Cerebellar cortex (tissue), 1 donor: ENCODE data around the gene CST9L.
"Not testable (repeated sequence)": the region's sequence is repeated elsewhere in the genome, so short reads cannot be mapped to it uniquely, and the experiment has no call there.

ENCODE experiments used
- DNase-seq: peaks from one replicate; pipeline ENCODE4 v3.0.0-alpha.2; 2015; ENCODE audit warnings: low spot score

CST9L gene

DNA sequence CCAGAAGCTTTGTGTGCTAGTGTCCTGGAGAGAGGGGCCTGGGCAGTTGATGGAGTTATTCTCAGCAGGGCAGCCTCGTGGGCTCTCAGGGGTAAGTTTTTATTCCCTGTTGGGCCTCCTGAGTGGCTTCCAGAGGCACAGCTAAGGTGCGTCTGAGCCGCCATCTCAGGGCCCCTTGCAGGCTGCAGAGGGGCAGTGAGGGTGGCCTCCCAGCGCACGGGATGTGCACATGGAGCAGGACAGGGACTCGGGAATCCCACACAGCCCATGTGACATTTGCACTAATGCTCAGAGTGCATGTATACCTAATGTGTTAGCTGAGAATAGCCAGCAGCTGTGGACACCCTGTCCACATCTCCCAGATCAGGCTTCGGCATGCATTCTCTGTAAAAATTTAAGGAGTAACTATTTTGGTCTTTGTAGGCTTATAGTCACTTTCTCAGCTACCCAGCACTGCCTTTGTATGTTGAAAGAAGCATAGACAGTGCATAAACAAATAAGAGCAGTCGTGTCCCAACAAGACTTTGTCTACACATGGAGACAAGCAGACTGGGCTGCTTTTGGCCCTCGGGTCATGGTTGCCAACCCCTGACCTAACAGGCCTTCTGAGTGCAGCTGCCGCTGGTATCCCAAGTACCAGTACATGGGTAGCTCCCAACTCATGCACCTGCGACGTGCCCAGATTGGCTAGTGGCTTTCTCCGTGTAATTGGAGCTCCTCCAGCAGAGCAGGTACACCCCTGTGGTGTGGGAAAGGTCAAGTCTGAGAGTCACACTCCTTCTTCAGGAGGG, 18.6 kb upstream of the CST9L start:
- DNase-seq, result no peak

DNA sequence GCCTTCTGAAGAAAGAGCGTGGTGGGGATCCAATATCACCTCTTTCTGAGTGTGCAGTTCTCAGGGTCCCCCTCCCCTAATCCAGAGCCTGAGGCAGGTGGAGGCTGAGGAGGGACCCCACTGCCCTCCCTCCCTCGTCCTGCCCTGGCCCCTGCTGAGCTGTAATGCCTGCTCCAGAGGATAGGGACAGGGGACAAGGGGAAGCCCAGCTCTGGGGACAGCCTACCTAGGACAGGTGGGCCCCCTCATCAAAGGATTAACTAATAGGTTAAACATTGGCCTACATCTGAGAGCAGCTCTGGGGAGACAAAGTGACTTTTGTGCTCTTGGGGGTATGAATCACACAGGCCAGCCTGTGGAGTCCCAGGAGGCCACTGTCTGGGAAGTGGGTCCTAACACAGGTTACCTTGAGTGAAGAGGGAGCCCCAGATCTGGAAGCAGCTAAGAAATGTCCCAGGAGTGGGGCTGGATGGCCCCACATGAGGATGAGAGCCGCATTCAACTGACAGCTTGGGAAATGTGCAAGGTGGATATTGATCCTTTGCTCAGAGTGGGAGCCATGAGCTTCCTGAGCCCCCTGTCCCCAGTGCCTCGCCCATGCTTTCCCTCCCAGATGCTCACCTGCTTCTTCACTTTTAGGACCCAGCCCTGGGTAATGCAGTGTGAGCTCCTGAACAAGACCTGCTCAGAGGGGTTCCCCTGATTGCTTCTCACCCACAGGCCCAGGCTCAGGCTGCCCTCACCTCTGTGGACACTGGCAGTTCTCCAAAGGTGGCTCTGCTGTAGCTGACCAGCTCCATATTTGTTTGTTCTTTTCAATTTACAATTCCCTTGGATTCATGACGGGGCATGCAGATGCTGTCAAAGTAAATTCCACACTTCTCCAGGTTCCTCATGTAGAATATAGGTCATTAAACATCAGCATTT, 17.8 kb upstream of the CST9L start:
- DNase-seq, result no peak

DNA sequence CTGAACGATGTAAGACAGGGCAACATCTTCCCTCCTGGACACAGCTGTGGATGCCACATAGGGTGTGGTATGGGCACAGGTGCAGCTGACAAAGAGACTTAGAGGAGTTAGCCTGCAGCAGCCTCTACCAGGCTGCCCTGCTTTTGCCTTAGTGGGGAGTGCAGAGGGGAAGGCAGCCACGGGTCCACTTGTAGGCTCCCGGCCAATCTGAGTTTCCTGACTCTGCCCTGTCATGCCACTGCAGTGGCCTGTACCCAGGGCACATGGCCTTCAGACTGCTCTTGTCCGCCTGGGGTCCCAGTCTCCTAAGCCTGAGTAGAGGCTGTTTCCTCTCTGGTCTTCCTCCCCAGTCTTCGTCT, 17.1 kb upstream of the CST9L start:
- no peak for DNase-seq

- no peak for DNase-seq
Observed at GRCh38 chr20:23584434-23585199, 16.3 kb upstream of the CST9L start.

DNA sequence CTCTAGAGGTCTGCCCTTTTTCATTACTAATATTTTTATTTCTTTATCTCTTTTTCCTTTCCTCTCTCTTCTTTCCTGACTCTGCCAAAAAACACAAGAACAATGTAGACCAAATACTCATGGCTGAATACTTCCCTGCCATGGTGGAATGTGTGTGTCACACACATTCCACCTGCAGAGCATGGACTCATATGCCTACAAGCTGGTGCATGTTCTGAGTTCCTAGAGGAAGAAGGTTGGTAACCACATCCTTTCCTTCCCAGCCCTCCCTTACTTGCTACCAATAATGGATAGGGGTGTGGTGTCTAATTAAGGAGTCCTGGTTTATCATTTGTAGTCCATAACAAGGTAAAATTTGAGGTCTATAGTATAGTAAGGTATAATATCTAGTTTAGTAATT, 15.2 kb upstream of the CST9L start:
- DNase-seq, result no peak

GRCh38 chr20:23582293-23582692, 14.0 kb upstream of the CST9L start:
- no peak for DNase-seq

DNA sequence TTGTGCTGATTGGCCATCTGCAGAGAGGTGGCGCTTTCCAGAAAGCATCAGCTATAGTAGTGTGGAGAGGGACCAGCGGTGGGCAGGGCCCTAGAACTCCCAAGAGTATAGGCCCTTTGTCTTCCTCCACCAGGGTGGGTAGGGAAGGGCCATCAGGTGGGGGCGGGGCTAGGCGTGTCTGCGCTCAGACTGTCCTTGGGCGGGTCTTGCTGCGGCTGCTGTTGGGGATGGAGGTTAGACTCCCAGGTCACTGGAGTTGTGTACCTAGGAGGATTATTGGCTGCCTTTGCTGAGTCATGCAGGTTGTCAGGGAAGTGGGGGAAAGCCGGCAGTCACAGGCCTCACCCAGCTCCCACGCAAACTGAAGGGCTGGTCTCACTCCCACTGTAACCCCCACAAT, 13.5 kb upstream of the CST9L start:
- not testable (repeated sequence) for DNase-seq

- DNase-seq, result no peak
Observed at GRCh38 chr20:23574977-23575376, 6.7 kb upstream of the CST9L start.

GRCh38 chr20:23570178-23570760, 2.0 kb upstream of the CST9L start:
- DNase-seq, result no peak

DNA sequence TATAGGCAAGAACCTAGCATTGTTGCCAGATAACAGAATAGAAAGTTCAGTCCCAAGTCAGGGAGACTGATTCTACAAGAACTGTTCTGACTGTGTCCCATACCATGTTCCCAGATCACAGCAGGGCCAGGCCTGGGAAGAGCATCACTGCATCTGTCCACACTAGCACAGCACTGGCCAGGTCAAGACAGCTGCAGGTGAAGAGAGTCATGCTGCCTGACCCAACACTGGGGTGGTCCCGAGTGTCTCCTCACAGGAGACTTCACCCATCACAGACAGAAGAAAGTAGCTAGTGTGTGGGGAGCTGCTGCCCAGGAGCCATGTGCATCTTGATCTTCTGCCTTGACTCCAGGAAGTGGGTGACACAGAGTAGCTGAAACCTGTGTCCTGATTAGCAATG, 1.3 kb upstream of the CST9L start:
- no peak for DNase-seq

DNA sequence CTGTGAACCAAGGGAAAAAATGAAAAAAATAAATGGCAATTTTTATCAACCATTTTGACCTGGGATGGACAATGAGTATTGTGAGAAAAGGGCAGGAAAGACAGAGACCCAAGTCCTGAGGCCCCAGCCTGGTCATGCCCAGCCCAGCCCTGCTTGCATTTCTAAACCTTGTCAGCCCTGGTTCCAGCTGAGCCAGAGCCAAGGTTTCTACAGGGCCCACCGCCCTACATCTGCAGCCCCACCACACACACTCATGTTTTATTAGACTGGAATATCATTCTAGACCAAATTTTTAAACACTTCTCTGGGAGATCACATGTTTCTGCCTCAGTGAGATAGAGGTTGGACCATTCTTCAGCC, 667 bp upstream of the CST9L start:
- DNase-seq, result no peak

- DNase-seq, result no peak
Observed at GRCh38 chr20:23566199-23566932, 1.9 kb downstream of the CST9L start.

- DNase-seq, result no peak
Observed at GRCh38 chr20:23565503-23566045, 2.7 kb downstream of the CST9L start.

GRCh38 chr20:23564927-23565326, 3.4 kb downstream of the CST9L start:
- no peak for DNase-seq

DNA sequence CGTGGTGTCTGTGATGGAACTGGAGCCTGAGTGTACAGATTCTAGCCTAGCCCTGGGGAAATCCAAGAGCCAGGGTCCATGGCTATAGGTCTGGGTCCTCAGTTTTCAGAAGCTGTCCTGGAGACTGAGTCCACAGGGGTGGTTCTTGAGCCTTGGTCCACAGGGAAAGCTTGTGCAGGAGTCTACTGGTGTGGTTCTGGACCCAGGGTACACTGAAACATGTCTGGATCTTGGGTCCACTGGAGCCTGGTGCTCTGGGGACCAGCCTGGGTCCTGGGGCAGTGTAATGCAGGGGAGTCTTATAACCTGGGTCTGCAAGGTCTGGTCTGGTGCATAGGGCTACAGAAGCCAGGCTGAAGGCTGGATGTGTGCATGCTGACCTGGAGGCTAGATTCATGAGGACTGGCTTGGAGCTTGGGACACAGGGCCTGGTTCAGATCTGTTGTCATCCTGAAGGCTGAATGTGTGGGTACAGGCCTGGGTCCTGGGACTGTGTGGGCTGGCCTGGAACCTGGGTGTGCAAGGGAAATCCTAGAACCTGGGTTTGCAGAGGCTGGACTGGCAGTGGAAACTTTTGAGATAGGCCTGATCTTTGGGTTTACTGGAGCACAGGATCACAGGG, 5.5 kb downstream of the CST9L start:
- DNase-seq, result no peak

DNA sequence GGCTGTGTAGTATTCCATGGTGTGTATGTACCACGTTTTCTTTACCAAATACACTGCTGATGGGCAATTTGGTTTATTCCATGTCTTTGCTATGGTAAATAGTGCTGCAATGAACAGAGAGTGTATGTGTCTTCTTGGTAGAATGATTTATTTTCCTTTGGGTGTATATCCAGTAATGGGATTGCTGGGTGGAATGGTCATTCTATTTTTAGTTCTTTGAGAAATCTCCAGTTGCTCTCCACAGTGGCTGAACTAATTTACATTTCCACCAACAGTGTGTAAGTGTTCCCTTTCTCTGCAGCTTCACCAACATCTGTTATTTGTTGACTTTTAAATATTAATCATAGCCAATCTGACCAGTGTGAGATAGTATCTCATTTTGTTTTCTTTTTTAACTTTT, 13.9 kb downstream of the CST9L start:
- DNase-seq, result no peak

DNA sequence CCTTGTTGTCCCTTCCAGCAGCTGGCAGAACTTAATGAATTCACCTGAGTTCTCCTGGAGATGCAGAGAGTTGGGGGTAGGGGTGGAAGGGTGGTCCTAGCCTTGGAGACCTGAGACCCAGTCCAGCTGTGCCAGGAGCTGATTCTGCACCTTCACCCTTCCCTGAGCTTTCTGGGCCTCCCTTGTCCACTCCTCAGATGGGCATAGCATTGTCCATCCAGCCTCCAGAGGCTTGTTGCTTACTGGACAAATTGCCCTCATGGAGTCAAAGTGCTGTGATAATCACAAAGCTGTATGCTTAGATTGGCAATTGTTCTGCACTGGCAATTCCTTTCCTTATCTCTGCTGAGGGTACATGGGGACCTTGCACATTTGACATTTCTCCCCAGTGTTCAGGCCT, 16.5 kb downstream of the CST9L start:
- DNase-seq, result no peak

GRCh38 chr20:23551383-23551782, 16.9 kb downstream of the CST9L start:
- no peak for DNase-seq

DNA sequence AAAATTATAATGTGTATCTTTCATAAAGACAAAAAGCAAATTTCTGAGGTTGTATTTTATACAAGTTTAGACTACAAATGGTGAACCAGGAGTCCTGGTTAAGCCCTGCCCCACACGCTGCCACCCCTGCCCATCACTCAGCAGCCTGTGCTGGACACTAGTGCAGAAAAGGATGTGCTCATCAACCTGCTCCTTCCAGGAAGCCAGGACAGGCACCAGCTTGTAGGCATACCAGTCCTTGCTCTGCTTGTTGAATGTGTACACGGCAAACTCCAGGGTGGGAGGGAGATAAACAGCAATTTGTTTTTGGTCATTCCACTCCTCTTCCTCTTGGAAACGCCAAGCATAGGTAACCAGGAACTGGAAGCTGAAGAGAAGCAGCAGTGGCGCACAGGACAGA, 18.1 kb downstream of the CST9L start:
- no peak for DNase-seq

- DNase-seq, result no peak
Observed at GRCh38 chr20:23548408-23548807, 19.9 kb downstream of the CST9L start.

DNA sequence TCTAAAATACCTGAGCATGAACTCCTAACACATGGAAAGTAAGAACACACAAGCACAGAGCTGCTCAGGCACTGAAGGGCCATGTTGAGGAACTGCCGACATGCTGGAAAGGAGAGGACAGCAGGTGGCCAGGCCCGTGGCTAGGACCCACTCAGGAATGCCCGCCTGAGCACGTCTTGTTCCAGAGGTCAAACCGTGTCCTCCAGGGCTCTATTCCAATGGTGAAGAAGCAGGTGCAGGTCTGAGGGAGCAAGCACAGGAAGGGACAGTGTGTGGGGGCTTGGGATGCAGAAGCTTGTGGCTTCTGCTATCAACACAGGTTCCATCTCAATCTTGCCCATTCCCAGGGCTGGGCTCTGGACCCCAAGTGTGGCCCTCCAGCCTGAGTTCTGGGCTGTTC, 20.7 kb downstream of the CST9L start:
- no peak for DNase-seq
